Measurements from ENCODE around the gene GPR176.

GPR176 gene

GRCh38 chr15:39890621-39891020 lies 29.4 kb downstream of the GPR176 start:
- DNase-seq (ENCODE audit: low read depth in 2 of 2): no peak

GRCh38 chr15:39889601-39890000 lies 30.5 kb downstream of the GPR176 start:
- DNase-seq (ENCODE audit: low read depth in 2 of 2): no peak

- DNase-seq (ENCODE audit: low read depth in 2 of 2): no peak
Measured at GRCh38 chr15:39888809-39889208, 31.3 kb downstream of the GPR176 start.

- no peak for DNase-seq (ENCODE audit: low read depth in 2 of 2)
Measured at GRCh38 chr15:39888243-39888642, 31.8 kb downstream of the GPR176 start.

GRCh38 chr15:39887832-39888231 lies 32.2 kb downstream of the GPR176 start:
- no peak for DNase-seq (ENCODE audit: low read depth in 2 of 2)

- DNase-seq (ENCODE audit: low read depth in 2 of 2): no peak
Measured at GRCh38 chr15:39887211-39887610, 32.9 kb downstream of the GPR176 start.

- no peak for DNase-seq (ENCODE audit: low read depth in 2 of 2)
Measured at GRCh38 chr15:39886418-39886817, 33.6 kb downstream of the GPR176 start.

GRCh38 chr15:39885099-39885777 lies 34.8 kb downstream of the GPR176 start:
- DNase-seq (ENCODE audit: low read depth in 2 of 2): no peak

GRCh38 chr15:39884351-39884750 lies 35.7 kb downstream of the GPR176 start:
- no peak for DNase-seq (ENCODE audit: low read depth in 2 of 2)

- DNase-seq (ENCODE audit: low read depth in 2 of 2): no peak
Measured at GRCh38 chr15:39882602-39883001, 37.5 kb downstream of the GPR176 start.

GRCh38 chr15:39881790-39882189 lies 38.3 kb downstream of the GPR176 start:
- DNase-seq (ENCODE audit: low read depth in 2 of 2): no peak

- no peak for DNase-seq (ENCODE audit: low read depth in 2 of 2)
Measured at GRCh38 chr15:39880718-39881387, 39.2 kb downstream of the GPR176 start.

- no peak for DNase-seq (ENCODE audit: low read depth in 2 of 2)
Measured at GRCh38 chr15:39878406-39878785, 41.7 kb downstream of the GPR176 start.

- no peak for DNase-seq (ENCODE audit: low read depth in 2 of 2)
Measured at GRCh38 chr15:39874890-39875549, 45.0 kb downstream of the GPR176 start.

- DNase-seq (ENCODE audit: low read depth in 2 of 2): no peak
Measured at GRCh38 chr15:39873978-39874377, 46.1 kb downstream of the GPR176 start.

GRCh38 chr15:39870537-39870936 lies 49.5 kb downstream of the GPR176 start:
- no peak for DNase-seq (ENCODE audit: low read depth in 2 of 2)

- DNase-seq (ENCODE audit: low read depth in 2 of 2): no peak
Measured at GRCh38 chr15:39869858-39870515, 50.1 kb downstream of the GPR176 start.

GRCh38 chr15:39869254-39869653 lies 50.8 kb downstream of the GPR176 start:
- DNase-seq (ENCODE audit: low read depth in 2 of 2): no peak

GRCh38 chr15:39868396-39868795 lies 51.7 kb downstream of the GPR176 start:
- DNase-seq (ENCODE audit: low read depth in 2 of 2): no peak

GRCh38 chr15:39864116-39864515 lies 56.0 kb downstream of the GPR176 start:
- no peak for DNase-seq (ENCODE audit: low read depth in 2 of 2)

GRCh38 chr15:39860871-39861270 lies 59.2 kb downstream of the GPR176 start:
- no peak for DNase-seq (ENCODE audit: low read depth in 2 of 2)

GRCh38 chr15:39860200-39860599 lies 59.9 kb downstream of the GPR176 start:
- DNase-seq (ENCODE audit: low read depth in 2 of 2): no peak

GRCh38 chr15:39859636-39860035 lies 60.4 kb downstream of the GPR176 start:
- no peak for DNase-seq (ENCODE audit: low read depth in 2 of 2)
